ENCODE results near the gene LYST.
"Not testable (repeated sequence)": the region's sequence is repeated elsewhere in the genome, so short reads cannot be mapped to it uniquely, and the experiment has no call there.

Gene LYST

GRCh38 chr1:235757587-235758096 lies 109.1 kb downstream of the LYST start:
- Histone ChIP-seq H3K14ac (ENCODE audit: low read length in 2 of 2) (no peak overlapping the region), H3K36me3 (ENCODE audit: control insufficient read depth in 1 of 2, insufficient read depth in 2 of 2, low read depth in 1 of 2, low read length in 2 of 2) (peaks cover 0 to 94% of the 10 kb centered on the region in 2 experiments), H3K23ac (ENCODE audit: low read length in 2 of 2) (no peak overlapping the region), H2BK12ac (ENCODE audit: low read length in 2 of 2) (no peak overlapping the region), H3K4me3 (ENCODE audit: insufficient read depth in 1 of 2, low read depth in 1 of 2, low read length in 2 of 2) (no peak overlapping the region), H2AFZ (ENCODE audit: low read depth, low read length) (no peak overlapping the region), H2AK5ac (ENCODE audit: low read length, severe bottlenecking) (no peak overlapping the region), H2BK120ac (ENCODE audit: low read depth, low read length) (no peak overlapping the region), H3K9me3 (ENCODE audit: control insufficient read depth, low read length) (no peaks in the 10 kb centered on the region), H2BK15ac (ENCODE audit: low read depth, poor library complexity, severe bottlenecking) (no peak overlapping the region), H3K4ac (ENCODE audit: low read depth in 1 of 2, low read length in 2 of 2) (no peak overlapping the region), H3K27ac (ENCODE audit: low read length, poor library complexity, severe bottlenecking) (no peak overlapping the region), H4K91ac (ENCODE audit: low read length) (no peak overlapping the region), H3K18ac (ENCODE audit: low read depth in 1 of 2, low read length in 2 of 2) (no peak overlapping the region), H3K9ac (ENCODE audit: low read length) (no peak overlapping the region), H4K8ac (ENCODE audit: low read length) (no peak overlapping the region), H3K4me2 (ENCODE audit: low read length, poor library complexity, severe bottlenecking) (no peak overlapping the region), H3K4me1 (ENCODE audit: control insufficient read depth, insufficient read depth, low read depth, low read length) (no peaks in the 10 kb centered on the region), H3K79me1 (replicated peaks; ENCODE audit: low read length, poor library complexity, severe bottlenecking) (no peaks in the 10 kb centered on the region), H3K27me3 (ENCODE audit: control insufficient read depth in 1 of 2, insufficient read depth in 1 of 2, low read length in 2 of 2) (no peaks in the 10 kb centered on the region), H2BK5ac (ENCODE audit: low read depth, low read length, poor library complexity, severe bottlenecking) (no peak overlapping the region)
- no peak for DNase-seq

GRCh38 chr1:235754186-235754585 lies 112.5 kb downstream of the LYST start:
- H3K27me3 ChIP-seq (ENCODE audit: control insufficient read depth in 1 of 2, insufficient read depth in 1 of 2, low read length in 2 of 2); H3K4ac ChIP-seq (ENCODE audit: low read depth in 1 of 2, low read length in 2 of 2); H2AK5ac ChIP-seq (ENCODE audit: low read length, severe bottlenecking); H3K23ac ChIP-seq (ENCODE audit: low read length in 2 of 2); H3K9ac ChIP-seq (ENCODE audit: low read length); H3K79me1 ChIP-seq (replicated peaks; ENCODE audit: low read length, poor library complexity, severe bottlenecking); H2AFZ ChIP-seq (ENCODE audit: low read depth, low read length); H3K4me2 ChIP-seq (ENCODE audit: low read length, poor library complexity, severe bottlenecking); H2BK5ac ChIP-seq (ENCODE audit: low read depth, low read length, poor library complexity, severe bottlenecking); H3K27ac ChIP-seq (ENCODE audit: low read length, poor library complexity, severe bottlenecking); H2BK15ac ChIP-seq (ENCODE audit: low read depth, poor library complexity, severe bottlenecking); H3K4me3 ChIP-seq (ENCODE audit: insufficient read depth in 1 of 2, low read depth in 1 of 2, low read length in 2 of 2); H3K14ac ChIP-seq (ENCODE audit: low read length in 2 of 2); H3K4me1 ChIP-seq (ENCODE audit: control insufficient read depth, insufficient read depth, low read depth, low read length); H3K18ac ChIP-seq (ENCODE audit: low read depth in 1 of 2, low read length in 2 of 2); H4K8ac ChIP-seq (ENCODE audit: low read length); H4K91ac ChIP-seq (ENCODE audit: low read length); H2BK12ac ChIP-seq (ENCODE audit: low read length in 2 of 2); H2BK120ac ChIP-seq (ENCODE audit: low read depth, low read length); DNase-seq; H3K9me3 ChIP-seq (ENCODE audit: control insufficient read depth, low read length): not testable (repeated sequence)
- H3K36me3 ChIP-seq (ENCODE audit: control insufficient read depth in 1 of 2, insufficient read depth in 2 of 2, low read depth in 1 of 2, low read length in 2 of 2): peaks cover 0 to 94% of the 10 kb centered on the region in 2 experiments
- 94% methylated on average over 3 of the region's 3 CpGs for WGBS

GRCh38 chr1:235749755-235750300 lies 116.9 kb downstream of the LYST start:
- Histone ChIP-seq H4K91ac (ENCODE audit: low read length) (no peak overlapping the region), H3K4me3 (ENCODE audit: insufficient read depth in 1 of 2, low read depth in 1 of 2, low read length in 2 of 2) (no peak overlapping the region), H3K4me2 (ENCODE audit: low read length, poor library complexity, severe bottlenecking) (no peak overlapping the region), H3K4me1 (ENCODE audit: control insufficient read depth, insufficient read depth, low read depth, low read length) (no peaks in the 10 kb centered on the region), H3K27me3 (ENCODE audit: control insufficient read depth in 1 of 2, insufficient read depth in 1 of 2, low read length in 2 of 2) (no peaks in the 10 kb centered on the region), H3K9ac (ENCODE audit: low read length) (no peak overlapping the region), H3K79me1 (replicated peaks; ENCODE audit: low read length, poor library complexity, severe bottlenecking) (no peaks in the 10 kb centered on the region), H3K4ac (ENCODE audit: low read depth in 1 of 2, low read length in 2 of 2) (no peak overlapping the region), H3K18ac (ENCODE audit: low read depth in 1 of 2, low read length in 2 of 2) (no peak overlapping the region), H2AFZ (ENCODE audit: low read depth, low read length) (no peak overlapping the region), H3K9me3 (ENCODE audit: control insufficient read depth, low read length) (no peaks in the 10 kb centered on the region), H2BK12ac (ENCODE audit: low read length in 2 of 2) (no peak overlapping the region), H3K36me3 (ENCODE audit: control insufficient read depth in 1 of 2, insufficient read depth in 2 of 2, low read depth in 1 of 2, low read length in 2 of 2) (peaks cover 0 to 90% of the 10 kb centered on the region in 2 experiments), H3K23ac (ENCODE audit: low read length in 2 of 2) (no peak overlapping the region), H2BK15ac (ENCODE audit: low read depth, poor library complexity, severe bottlenecking) (no peak overlapping the region), H3K14ac (ENCODE audit: low read length in 2 of 2) (no peak overlapping the region), H3K27ac (ENCODE audit: low read length, poor library complexity, severe bottlenecking) (no peak overlapping the region), H4K8ac (ENCODE audit: low read length) (no peak overlapping the region), H2AK5ac (ENCODE audit: low read length, severe bottlenecking) (no peak overlapping the region), H2BK120ac (ENCODE audit: low read depth, low read length) (no peak overlapping the region), H2BK5ac (ENCODE audit: low read depth, low read length, poor library complexity, severe bottlenecking) (no peak overlapping the region)
- DNase-seq: no peak
- WGBS: 100% methylated on average over 1 of the region's 1 CpG

- Histone ChIP-seq H2BK5ac (ENCODE audit: low read depth, low read length, poor library complexity, severe bottlenecking) (no peak overlapping the region), H2AK5ac (ENCODE audit: low read length, severe bottlenecking) (no peak overlapping the region), H2AFZ (ENCODE audit: low read depth, low read length) (no peak overlapping the region), H3K79me1 (replicated peaks; ENCODE audit: low read length, poor library complexity, severe bottlenecking) (no peaks in the 10 kb centered on the region), H3K18ac (ENCODE audit: low read depth in 1 of 2, low read length in 2 of 2) (no peak overlapping the region), H3K27me3 (ENCODE audit: control insufficient read depth in 1 of 2, insufficient read depth in 1 of 2, low read length in 2 of 2) (no peaks in the 10 kb centered on the region), H3K14ac (ENCODE audit: low read length in 2 of 2) (no peak overlapping the region), H2BK12ac (ENCODE audit: low read length in 2 of 2) (no peak overlapping the region), H3K4me2 (ENCODE audit: low read length, poor library complexity, severe bottlenecking) (no peak overlapping the region), H4K8ac (ENCODE audit: low read length) (no peak overlapping the region), H3K9ac (ENCODE audit: low read length) (no peak overlapping the region), H3K9me3 (ENCODE audit: control insufficient read depth, low read length) (no peaks in the 10 kb centered on the region), H3K4me1 (ENCODE audit: control insufficient read depth, insufficient read depth, low read depth, low read length) (no peaks in the 10 kb centered on the region), H4K91ac (ENCODE audit: low read length) (no peak overlapping the region), H3K4ac (ENCODE audit: low read depth in 1 of 2, low read length in 2 of 2) (no peak overlapping the region), H3K27ac (ENCODE audit: low read length, poor library complexity, severe bottlenecking) (no peak overlapping the region), H2BK120ac (ENCODE audit: low read depth, low read length) (no peak overlapping the region), H2BK15ac (ENCODE audit: low read depth, poor library complexity, severe bottlenecking) (no peak overlapping the region), H3K23ac (ENCODE audit: low read length in 2 of 2) (no peak overlapping the region), H3K4me3 (ENCODE audit: insufficient read depth in 1 of 2, low read depth in 1 of 2, low read length in 2 of 2) (no peak overlapping the region), H3K36me3 (ENCODE audit: control insufficient read depth in 1 of 2, insufficient read depth in 2 of 2, low read depth in 1 of 2, low read length in 2 of 2) (peaks cover 0 to 91% of the 10 kb centered on the region in 2 experiments)
- 92% methylated on average over 1 of the region's 2 CpGs for WGBS
- DNase-seq: no peak
These were observed 118.0 kb downstream of the LYST start for GRCh38 chr1:235748747-235749146.

Data from mesenchymal stem cell (in vitro differentiated cells and primary cell).